ENCODE data around the gene MYBPC2.
A peak's percentile ranks its signal among the peaks of the same experiment; 100 is the strongest.

Gene MYBPC2

DNA sequence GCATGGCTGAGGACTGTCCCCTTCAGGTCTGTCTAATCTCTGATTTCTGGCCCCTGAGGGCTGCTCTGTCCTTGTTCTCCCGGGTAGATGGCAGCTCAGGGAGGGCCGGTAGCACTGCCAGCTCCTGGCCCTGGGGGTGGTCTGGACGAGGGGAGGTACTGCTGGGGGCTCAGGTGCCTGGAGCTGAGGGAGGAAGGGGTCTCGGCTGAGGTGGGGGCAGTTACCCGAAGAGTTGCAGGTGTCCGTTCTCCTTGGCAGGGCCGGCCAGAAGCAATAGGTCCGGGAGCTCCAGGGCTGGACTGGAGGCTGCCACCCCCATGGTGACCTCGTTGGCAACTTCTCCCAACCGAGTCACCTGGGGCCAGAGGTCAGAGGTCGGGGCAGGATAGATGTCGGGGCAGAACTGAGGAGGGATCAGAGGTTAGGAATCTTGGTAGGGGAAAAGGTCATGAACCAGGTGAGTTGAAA, 42.4 kb downstream of the MYBPC2 start:
- Histone ChIP-seq H3K36me3 (ENCODE audit: control insufficient read depth, insufficient read depth, low read length) (peaks cover 6% of the 10 kb centered on the region), H3K4me1 (ENCODE audit: control insufficient read depth, insufficient read depth, low read length) (peaks cover 4% of the 10 kb centered on the region), H3K9ac (ENCODE audit: low read length) (no peak overlapping the region), H3K4me3 (ENCODE audit: low read length) (no peak overlapping the region), H3K27ac (ENCODE audit: low read depth, low read length) (no peak overlapping the region), H3K27me3 (ENCODE audit: control insufficient read depth, insufficient read depth, low read length) (no peaks in the 10 kb centered on the region)

DNA sequence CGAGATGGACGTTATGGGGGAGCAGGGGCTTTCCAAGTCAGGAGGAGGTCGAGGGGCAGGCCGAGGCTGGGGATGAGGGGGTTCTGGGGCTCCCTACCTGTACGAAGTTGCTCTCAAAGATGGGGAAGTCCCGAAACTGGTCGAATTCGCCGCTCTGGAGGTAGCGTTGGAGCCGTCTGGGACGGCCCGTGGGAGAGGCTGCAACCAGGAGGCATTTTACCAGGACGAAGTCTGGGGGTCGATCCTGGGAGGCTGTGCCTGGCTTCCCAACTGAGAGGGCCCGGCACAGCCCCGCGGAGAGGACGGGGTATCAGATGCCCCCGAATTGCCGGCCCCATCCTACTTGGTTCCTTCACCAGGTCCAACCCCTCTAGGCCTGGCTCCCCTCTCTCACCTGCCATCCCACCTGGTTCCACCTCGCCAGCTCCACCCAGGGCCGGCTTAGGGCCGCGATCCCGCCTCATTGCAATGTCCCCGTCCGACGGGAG, 43.1 kb downstream of the MYBPC2 start:
- Histone ChIP-seq H3K36me3 (ENCODE audit: control insufficient read depth, insufficient read depth, low read length) (peaks cover 7% of the 10 kb centered on the region), H3K27me3 (ENCODE audit: control insufficient read depth, insufficient read depth, low read length) (no peaks in the 10 kb centered on the region), H3K9ac (ENCODE audit: low read length) (no peak overlapping the region), H3K4me3 (ENCODE audit: low read length) (peak overlapping the region; percentile 74), H3K4me1 (ENCODE audit: control insufficient read depth, insufficient read depth, low read length) (peaks cover 4% of the 10 kb centered on the region), H3K27ac (ENCODE audit: low read depth, low read length) (no peak overlapping the region)

- Histone ChIP-seq H3K4me1 (ENCODE audit: control insufficient read depth, insufficient read depth, low read length) (peaks cover 4% of the 10 kb centered on the region), H3K36me3 (ENCODE audit: control insufficient read depth, insufficient read depth, low read length) (peaks cover 7% of the 10 kb centered on the region), H3K27ac (ENCODE audit: low read depth, low read length) (peak within 1 kb of the TSS; percentile 38), H3K27me3 (ENCODE audit: control insufficient read depth, insufficient read depth, low read length) (no peaks in the 10 kb centered on the region), H3K4me3 (ENCODE audit: low read length) (peak within 1 kb of the TSS; percentile 74), H3K9ac (ENCODE audit: low read length) (peak within 1 kb of the TSS; percentile 47)
Measured at GRCh38 chr19:50476224-50476906, 43.7 kb downstream of the MYBPC2 start, which contains the start of the genes EMC10 and GARIN5A. EMC10 (plus strand) TSS chr19:50476507; CDS start chr19:50476545, 38 bp downstream. GARIN5A (minus strand) TSS chr19:50476848; CDS start chr19:50476388, 460 bp downstream.

DNA sequence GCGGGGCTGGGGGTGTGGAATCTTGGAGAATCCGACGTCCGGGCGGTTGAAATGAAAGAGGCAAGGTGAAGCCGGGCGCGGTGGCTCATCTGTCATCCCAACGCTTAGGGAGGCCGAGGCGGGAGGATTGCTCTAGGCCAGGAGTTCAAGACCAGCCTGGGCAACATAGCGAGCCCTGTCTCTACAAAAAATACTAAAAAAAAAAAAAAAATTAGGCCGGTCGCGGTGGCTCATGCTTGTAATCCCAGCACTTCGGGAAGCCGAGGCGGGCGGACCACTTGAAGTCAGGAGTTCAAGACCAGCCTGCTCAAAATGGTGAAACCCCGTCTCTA, 44.2 kb downstream of the MYBPC2 start:
- H3K4me1 ChIP-seq (ENCODE audit: control insufficient read depth, insufficient read depth, low read length): peaks cover 4% of the 10 kb centered on the region

DNA sequence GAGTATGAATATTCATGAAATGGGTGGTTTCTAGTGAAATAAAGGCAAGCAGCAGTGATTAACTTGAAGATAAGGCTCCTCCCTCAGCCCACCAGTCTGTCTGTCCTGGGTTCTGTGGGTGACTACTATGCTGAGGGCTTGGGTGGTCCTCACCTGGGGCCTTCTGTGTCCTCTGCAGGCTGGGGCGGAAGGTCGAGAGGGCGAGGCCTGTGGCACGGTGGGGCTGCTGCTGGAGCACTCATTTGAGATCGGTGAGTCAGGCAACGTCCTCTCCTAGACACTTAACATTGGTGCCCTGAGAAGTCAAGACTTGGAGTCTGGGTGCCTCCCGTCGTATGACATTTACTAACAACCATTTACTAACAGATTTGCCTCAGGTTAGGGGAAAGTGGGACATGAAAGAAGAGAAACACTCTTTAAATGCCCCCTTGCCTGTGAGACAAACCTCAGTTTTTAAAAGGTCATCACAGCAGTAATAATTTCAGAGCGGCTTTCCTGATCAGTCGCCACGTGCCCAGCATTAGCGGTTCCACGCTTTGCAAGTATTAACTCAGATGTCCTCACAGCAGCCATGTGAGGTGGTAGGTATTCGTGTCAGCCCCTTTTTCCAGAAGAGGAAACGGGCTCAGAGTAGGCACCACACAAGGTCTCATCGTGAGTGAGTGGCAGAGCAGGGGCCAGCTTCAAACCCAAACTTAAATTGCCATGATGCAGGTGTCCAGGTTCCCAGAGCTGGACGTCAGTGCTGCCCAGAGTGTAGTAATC, 45.2 kb downstream of the MYBPC2 start:
- Histone ChIP-seq H3K4me3 (ENCODE audit: low read length) (peak overlapping the region; percentile 74), H3K27me3 (ENCODE audit: control insufficient read depth, insufficient read depth, low read length) (no peaks in the 10 kb centered on the region), H3K9ac (ENCODE audit: low read length) (no peak overlapping the region), H3K36me3 (ENCODE audit: control insufficient read depth, insufficient read depth, low read length) (peaks cover 13% of the 10 kb centered on the region), H3K27ac (ENCODE audit: low read depth, low read length) (no peak overlapping the region), H3K4me1 (ENCODE audit: control insufficient read depth, insufficient read depth, low read length) (peaks cover 4% of the 10 kb centered on the region)

More for the DNA sequence above, 44.2 kb downstream of the MYBPC2 start:
- Histone ChIP-seq H3K4me3 (ENCODE audit: low read length) (peak overlapping the region; percentile 74), H3K36me3 (ENCODE audit: control insufficient read depth, insufficient read depth, low read length) (peaks cover 7% of the 10 kb centered on the region), H3K9ac (ENCODE audit: low read length) (no peak overlapping the region), H3K27me3 (ENCODE audit: control insufficient read depth, insufficient read depth, low read length) (no peaks in the 10 kb centered on the region), H3K27ac (ENCODE audit: low read depth, low read length) (peak overlapping the region; percentile 38)

DNA sequence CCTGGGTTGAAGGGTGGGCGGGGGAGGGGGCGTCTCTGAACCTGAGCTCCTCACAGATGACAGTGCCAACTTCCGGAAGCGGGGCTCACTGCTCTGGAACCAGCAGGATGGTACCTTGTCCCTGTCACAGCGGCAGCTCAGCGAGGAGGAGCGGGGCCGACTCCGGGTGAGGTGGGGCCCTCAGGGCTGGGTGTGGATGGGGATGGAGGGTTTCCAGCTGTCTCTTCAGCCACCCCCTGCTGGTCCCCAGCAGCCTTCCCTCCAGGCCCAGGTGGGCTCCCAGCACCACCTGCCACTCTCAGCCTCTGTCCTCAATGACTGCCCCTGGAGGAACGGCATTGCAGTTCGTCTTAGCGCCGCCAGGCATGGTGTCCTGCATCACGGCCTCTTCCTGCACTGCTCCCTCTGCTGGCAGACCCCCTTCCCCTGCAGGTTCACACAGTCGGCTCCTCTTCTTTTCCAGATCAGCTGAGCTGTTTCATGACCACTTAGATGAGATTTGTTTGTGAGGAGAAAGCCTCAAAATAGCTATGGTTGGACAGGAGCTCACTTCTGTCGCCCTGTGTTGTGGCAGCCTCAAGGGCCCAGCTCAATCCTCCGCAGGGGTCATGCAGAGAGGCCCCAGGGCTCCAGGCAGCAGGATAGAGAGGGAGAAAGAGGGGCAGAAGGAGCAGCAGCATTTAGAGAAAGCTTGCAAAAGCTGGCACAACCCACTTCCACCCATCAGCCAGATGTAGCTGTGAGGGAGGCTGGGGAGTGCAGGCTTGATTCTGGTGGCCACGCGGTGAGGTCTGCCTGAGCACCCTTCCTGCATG, 46.4 kb downstream of the MYBPC2 start:
- Histone ChIP-seq H3K4me1 (ENCODE audit: control insufficient read depth, insufficient read depth, low read length) (peaks cover 4% of the 10 kb centered on the region), H3K27ac (ENCODE audit: low read depth, low read length) (no peak overlapping the region), H3K27me3 (ENCODE audit: control insufficient read depth, insufficient read depth, low read length) (no peaks in the 10 kb centered on the region), H3K9ac (ENCODE audit: low read length) (no peak overlapping the region), H3K36me3 (ENCODE audit: control insufficient read depth, insufficient read depth, low read length) (peaks cover 13% of the 10 kb centered on the region), H3K4me3 (ENCODE audit: low read length) (no peak overlapping the region)

GRCh38 chr19:50479761-50480251, 47.1 kb downstream of the MYBPC2 start:
- Histone ChIP-seq H3K4me1 (ENCODE audit: control insufficient read depth, insufficient read depth, low read length) (peaks cover 4% of the 10 kb centered on the region), H3K9ac (ENCODE audit: low read length) (no peak overlapping the region), H3K36me3 (ENCODE audit: control insufficient read depth, insufficient read depth, low read length) (peaks cover 13% of the 10 kb centered on the region), H3K4me3 (ENCODE audit: low read length) (no peak overlapping the region), H3K27ac (ENCODE audit: low read depth, low read length) (no peak overlapping the region), H3K27me3 (ENCODE audit: control insufficient read depth, insufficient read depth, low read length) (no peaks in the 10 kb centered on the region)

- H3K36me3 ChIP-seq (ENCODE audit: control insufficient read depth, insufficient read depth, low read length): peaks cover 16% of the 10 kb centered on the region
- no peaks in the 10 kb centered on the region for H3K27me3 ChIP-seq (ENCODE audit: control insufficient read depth, insufficient read depth, low read length)
- peaks cover 4% of the 10 kb centered on the region for H3K4me1 ChIP-seq (ENCODE audit: control insufficient read depth, insufficient read depth, low read length)
Measured at GRCh38 chr19:50480281-50481111, 47.8 kb downstream of the MYBPC2 start.

DNA sequence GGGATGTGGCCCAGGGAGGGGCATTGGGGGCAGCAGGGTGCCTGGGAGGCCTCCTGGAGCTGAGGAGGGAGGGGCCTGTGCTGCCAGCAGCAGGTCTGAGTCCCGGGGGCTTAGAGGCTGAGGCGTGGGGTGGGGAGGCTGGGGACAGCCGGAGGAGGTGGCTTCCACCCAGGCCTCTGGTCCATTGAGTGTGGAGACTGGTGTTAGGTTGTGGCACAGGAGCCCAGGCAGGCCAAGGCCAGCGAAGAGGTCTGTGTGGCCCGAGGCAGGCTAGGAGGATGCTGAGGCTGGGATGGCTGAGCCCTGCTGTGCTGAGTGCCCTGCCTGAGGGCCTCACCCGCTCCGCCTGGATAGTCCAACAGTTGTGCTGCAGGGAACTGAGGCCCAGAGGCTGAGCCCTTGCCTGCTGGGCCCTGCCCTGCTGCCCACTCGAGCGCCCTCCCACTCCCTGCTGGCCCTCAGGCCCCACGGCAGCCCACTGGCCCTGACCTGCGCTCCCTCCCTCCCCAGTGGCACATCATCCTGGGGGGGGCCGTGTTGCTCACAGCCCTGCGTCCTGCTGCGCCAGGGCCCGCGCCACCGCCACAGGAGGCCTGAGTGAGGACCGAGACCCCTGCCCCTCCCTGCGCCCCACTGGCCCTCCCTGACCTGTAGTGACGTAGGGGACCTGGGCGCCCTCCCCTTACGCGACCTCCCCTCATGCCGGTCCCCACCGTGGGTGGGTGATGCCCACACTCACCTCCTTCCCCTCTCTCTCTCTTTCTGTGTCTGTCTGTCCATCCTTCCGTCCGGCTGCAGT, 48.9 kb downstream of the MYBPC2 start:
- Histone ChIP-seq H3K27ac (ENCODE audit: low read depth, low read length) (no peak overlapping the region), H3K4me3 (ENCODE audit: low read length) (no peak overlapping the region), H3K9ac (ENCODE audit: low read length) (no peak overlapping the region), H3K27me3 (ENCODE audit: control insufficient read depth, insufficient read depth, low read length) (no peaks in the 10 kb centered on the region), H3K4me1 (ENCODE audit: control insufficient read depth, insufficient read depth, low read length) (peaks cover 4% of the 10 kb centered on the region), H3K36me3 (ENCODE audit: control insufficient read depth, insufficient read depth, low read length) (peaks cover 16% of the 10 kb centered on the region)

More at GRCh38 chr19:50480281-50481111, 47.8 kb downstream of the MYBPC2 start:
- Histone ChIP-seq H3K27ac (ENCODE audit: low read depth, low read length) (no peak overlapping the region), H3K4me3 (ENCODE audit: low read length) (no peak overlapping the region), H3K9ac (ENCODE audit: low read length) (no peak overlapping the region)

DNA sequence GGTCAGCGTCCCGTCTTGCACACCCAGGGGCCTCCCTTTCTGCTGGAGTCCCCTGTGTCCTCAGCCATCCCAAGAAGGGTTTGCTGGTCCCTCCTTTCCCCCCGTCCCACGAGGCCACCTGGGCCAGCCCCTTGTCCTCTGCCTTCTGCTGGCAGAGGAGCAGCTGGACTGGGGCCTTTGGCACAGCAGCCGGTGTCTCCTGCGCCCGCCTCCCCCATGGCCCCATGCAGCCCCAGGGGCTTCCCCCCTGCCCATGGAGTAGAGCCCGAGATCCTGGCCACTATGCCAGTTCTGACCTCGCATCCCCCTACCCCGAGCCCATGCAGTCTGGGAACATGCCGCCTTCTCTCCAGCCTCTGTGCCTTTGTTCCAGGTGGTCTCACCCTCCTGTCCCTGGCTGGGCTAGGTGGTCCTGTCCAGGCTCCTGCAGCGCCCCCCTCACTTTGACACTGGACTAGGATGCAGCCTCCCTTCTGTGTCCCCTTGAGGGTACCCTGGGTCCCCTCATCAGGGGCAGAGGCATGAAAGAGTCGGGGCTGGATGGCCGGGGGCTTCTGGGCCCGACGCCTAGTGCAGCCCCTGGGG, 49.7 kb downstream of the MYBPC2 start:
- Histone ChIP-seq H3K4me3 (ENCODE audit: low read length) (no peak overlapping the region), H3K27me3 (ENCODE audit: control insufficient read depth, insufficient read depth, low read length) (peaks cover under 1% of the 10 kb centered on the region), H3K4me1 (ENCODE audit: control insufficient read depth, insufficient read depth, low read length) (peaks cover 2% of the 10 kb centered on the region), H3K9ac (ENCODE audit: low read length) (no peak overlapping the region), H3K27ac (ENCODE audit: low read depth, low read length) (no peak overlapping the region), H3K36me3 (ENCODE audit: control insufficient read depth, insufficient read depth, low read length) (peaks cover 16% of the 10 kb centered on the region)

Data from rectal smooth muscle tissue (tissue), 1 donor.